ENCODE data around the gene UBA52. TPM values are rescaled to one million over a fixed set of nuclear protein-coding genes. Genes with fewer than 3 reads are reported as not detected.
"Not testable (repeated sequence)": the region's sequence is repeated elsewhere in the genome, so short reads cannot be mapped to it uniquely, and the experiment has no call there.

Gene UBA52
- 992 TPM for total RNA-seq

DNA sequence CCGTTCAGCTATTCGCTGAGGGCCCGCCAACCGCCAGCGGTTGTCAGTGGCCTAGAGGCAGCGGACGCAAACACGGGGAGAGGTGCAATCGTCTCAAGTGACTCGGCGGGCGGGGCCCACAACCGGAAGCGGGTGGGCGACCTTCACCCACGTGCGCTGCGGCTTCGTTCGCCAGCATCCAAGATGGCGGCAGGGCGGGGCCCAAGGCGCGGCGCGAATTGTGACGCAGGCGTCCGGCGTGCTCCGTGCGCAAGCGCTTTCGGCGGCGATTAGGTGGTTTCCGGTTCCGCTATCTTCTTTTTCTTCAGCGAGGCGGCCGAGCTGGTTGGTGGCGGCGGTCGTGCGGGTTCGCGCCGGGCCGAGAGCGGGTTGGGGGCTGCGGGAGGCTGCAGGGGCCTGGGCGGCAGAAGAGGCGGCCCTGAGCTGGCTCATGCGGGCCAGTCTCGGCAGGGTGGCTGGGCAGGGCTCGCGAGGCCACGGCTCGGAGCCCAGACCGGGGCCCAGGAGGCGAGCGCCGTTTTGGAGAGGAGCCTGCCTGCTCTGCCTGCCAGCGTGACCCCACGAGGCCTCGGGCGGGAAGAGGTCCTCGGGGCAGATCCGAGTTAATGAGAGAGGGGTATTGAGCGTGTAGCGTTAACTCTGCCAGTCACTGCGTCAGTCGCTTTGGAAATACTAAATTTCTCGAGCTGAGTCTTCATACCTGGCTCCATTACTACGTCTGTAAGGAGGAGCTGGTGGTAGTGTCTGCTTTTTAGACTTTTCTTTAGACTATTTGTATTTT, at the start of gene UBA52:
Gene UBA52, plus strand, starts transcription at position 294 of the 781 bp plus-strand sequence. CDS start 1,444 bp downstream, outside the sequence.
- DNase-seq = peak; percentile 94

DNA sequence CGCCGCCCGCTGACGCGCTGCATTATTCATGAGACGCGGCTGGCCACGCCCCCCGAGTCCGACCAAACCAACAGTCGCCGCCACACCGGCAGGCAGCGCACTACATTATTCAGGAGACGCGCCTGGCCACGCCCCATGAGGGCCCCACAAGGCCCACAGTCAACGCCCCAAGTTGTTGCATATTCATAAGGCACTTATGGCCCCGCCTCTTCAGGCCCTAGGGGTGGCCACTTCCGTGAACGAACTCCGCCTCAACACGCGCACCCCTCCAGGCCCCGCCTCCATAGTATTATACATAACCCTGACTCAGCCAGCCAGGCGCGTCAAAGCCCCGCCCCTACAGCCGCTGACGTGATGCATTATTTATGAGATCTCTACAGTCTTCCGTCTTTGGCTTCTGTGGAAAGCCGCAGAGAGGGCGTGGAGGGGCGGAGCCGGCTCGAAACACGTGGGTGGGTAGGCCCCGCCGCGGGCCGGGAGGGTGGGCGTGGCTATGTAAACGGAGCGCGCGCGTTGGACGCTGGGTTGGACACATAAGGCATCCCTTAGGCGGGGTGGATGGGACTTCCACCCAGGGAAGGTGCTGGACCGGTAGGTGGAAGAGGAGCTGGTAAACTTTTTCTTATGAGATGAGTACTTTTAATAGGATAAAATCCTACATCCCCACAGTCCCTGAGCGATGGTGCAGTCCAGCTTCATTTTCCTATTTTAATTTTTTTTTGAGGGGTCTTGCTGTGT, 49.4 kb upstream of the UBA52 start:
- DNase-seq = peak; percentile 99

DNA sequence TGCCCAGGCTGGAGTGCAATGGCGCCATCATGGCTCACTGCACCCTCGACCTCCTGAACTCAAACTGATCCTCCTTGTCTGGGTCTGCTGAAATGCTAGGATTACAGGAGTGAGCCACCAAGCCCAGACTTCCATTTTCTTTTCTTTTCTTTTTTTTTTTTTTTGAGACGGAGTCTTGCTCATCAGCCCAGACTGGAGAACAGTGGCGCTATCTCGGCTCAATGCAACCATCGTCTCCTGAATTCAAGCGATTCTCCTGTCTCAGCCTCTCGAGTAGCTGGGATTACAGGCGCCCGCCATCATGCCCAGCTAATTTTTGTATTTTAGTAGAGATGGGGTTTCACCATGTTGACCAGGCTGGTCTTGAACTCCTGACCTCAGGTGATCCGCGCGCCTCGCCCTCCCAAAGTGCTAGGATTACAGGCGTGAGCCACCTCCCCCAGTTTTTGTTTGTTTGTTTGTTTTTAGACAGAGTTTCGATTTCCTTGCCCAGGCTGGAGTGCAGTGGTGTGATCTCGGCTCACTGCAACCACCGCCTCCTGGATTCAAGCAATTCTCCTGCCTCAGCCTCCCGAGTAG, 48.7 kb upstream of the UBA52 start:
- DNase-seq = not testable (repeated sequence)

- no peak for DNase-seq
These were observed 47.8 kb upstream of the UBA52 start for GRCh38 chr19:18523841-18524240.

GRCh38 chr19:18526316-18526715, 45.3 kb upstream of the UBA52 start:
- DNase-seq = no peak

DNA sequence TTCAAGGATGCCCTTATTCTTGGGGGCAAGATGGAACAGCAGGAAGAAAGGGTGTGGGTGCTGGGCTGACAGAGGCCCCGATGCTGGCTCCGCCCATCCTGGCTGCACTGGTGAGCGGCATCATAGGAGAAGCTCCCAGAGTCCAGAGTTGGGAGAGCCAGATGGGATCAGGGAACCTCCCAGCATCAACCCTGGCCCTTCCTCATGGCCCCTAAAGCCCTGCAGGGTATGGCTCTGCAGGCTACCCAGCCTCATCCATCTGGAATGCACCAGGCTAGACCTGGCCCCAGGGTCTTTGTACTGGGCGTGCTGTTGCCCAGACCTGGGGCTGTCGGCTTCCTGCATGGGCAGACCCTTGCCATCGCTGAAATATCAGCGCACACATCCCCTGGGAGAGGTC, 41.9 kb upstream of the UBA52 start:
- DNase-seq = no peak

GRCh38 chr19:18531485-18531884, 40.2 kb upstream of the UBA52 start:
- no peak for DNase-seq

DNA sequence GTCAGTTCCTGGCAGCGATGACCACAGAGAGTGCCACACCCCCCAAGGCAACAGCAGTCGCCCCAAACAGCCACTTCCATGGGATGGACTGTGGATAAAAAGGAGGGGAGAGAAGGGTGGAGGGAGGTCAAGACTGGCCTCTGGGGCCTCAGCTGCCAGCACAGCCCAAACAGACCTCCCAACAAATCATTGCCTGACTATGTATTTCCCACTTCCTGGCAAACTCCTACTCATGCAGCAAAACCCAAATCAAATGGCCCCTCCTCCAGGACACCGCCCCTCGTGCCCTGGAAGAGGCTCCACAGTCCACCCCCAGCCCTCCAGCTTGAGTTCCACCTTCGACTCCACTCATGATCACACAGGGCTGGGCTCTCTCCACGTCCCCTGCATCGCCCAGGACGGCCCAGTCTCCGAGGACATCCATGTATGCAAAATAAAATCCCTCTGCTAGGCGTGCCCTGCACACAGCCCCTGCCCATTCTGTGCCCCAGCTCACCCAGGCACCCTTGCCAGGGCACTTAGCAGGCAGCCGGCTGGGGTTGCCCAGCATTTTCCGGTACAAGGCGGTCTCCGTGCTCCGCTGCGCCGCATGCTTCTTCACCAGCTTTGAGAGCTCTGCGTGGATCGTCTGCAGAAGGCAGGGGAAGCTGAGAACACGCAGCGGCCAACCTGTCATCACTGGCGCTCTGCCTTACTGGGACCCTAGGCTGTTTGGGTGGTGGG, 39.3 kb upstream of the UBA52 start:
- DNase-seq = no peak

- no peak for DNase-seq
These were observed 38.6 kb upstream of the UBA52 start for GRCh38 chr19:18533058-18533457.

DNA sequence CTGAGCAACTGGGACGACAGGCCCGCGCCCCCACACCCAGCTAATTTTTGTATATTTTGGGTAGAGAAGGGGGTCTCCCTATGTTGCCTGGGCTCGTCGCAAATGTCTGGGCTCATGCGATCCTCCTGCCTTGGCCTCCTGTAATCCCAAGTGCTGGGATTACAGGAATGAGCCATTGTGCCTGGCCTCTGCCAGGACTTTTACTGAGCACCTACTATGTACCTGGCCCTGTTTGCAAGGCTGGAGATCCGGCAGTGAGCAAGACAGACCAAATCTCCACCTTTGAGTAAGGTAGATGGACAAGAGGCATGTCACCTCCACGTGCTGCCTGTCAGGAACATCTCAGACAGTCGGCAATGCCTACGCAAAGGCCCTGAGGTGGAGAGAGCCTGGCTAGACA, 35.2 kb upstream of the UBA52 start:
- no peak for DNase-seq

GRCh38 chr19:18537431-18537830, 34.2 kb upstream of the UBA52 start:
- no peak for DNase-seq

DNA sequence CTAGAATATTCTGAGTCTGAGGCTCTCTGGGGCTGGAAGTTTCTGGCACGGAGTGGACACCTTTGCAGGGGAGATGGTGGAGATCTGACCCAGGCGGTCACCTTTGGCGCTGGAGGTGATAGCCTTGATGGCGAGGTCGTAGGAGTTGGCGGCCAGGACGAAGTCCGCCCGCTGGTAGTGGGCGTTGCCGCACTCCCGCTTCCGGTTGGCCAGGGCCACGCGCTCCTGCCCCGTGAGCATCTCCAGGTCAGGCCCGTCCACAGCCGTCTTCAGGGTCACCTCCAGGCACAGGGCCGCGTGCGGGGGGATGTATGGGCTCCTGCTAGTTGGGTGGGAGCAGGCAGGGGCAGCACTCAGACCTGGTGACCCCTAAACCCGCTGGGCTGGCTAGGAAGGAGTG, 33.5 kb upstream of the UBA52 start:
- no peak for DNase-seq

- no peak for DNase-seq
These were observed 32.3 kb upstream of the UBA52 start for GRCh38 chr19:18539372-18539771.

DNA sequence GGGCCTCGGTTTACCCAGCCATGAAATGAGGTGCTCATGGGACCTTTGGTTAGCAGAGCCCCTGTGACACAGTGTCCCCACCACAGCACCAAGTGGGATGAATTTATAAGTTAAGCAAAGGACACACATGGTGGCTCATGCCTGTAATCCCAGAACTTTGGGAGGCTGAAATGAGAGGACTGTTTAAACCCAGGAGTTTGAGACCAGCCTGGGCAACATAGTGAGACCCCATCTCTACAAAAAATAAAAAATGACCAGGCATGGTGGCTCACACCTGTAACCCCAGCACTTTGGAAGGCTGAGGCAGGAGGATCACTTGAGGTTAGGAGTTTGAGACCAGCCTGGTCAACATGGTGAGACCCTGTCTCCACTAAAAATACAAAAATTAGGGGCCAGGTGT, 31.5 kb upstream of the UBA52 start:
- not testable (repeated sequence) for DNase-seq

DNA sequence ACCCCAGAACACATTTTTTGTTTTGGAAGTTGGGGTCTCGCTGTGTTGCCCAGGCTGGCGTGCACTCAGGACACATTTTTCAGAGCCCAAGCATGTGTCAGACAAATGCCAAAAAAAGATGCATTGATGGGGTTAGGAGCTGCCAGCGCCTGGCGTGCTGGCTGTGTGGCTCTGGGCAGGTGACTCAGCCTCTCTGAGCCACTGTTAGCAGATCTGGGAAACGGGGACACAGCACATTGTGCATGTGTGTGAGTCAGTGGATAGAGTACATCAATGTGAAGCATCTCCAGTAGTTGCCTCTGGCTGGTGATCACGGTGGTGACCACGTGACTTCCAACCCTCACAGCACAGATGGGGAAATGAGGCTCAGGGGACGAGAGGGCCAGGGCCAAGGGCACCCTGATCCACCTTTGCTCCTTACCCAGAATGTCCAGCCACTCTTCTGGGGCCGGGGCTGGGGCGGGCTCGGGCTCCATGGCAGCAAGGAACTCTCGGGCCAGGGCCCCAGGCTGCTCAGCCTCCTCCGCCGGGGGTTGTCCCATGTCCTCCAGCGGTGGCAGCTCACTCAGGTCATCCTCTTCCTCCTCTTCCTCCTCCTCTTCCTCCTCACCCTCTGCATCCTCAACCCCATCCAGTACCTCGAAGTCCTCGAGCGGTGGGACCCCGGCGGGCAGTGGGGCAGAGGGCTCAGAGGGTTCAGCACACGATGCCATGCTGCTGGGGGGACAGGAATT, 30.2 kb upstream of the UBA52 start:
- DNase-seq = no peak

DNA sequence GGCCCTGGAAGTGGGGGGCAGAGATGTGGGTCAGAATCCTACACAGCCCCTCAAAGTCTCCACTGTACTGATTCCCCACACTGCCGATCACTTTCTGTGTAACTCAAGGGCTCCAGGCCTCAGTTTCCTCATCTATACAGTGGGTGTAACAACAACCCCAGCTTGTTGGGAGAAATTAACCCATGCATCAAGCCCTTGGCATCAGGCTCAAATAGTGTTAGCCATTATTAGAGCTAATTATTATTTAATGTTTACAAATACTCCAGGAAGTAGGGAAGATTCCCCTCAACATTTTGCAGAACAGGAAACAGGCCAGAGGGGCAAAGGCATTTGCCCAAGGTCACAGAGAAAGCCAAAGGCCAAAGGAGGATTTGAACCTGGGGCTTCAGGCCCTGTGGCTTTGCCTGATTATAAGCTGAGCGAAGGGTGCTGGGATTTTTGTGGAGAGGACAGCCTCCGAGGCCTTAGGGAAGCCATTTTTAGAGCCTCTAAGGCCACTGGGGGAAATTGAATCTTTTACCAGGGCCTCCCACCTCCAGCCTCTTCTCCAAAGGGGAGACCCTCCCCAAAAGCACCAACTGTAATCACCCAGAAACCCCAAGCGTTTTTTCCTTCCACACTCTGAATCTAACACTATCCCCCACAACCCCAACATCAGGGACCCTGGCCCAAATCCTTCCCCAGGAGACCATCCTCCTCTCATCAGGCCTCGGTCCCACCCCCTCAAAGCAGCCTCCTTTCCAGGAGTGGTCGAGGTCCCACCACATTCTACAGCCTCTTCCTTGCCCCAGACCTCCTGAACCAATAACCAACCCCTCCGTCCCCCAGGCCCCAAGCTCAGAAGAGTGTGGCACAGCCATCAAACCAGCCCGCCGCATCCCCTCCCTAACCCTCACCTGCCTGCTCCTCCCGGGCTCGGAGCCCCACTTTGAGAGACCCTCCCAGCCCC, 29.4 kb upstream of the UBA52 start:
- no peak for DNase-seq

- DNase-seq = peak; percentile 78
These were observed 28.5 kb upstream of the UBA52 start, which contains the start of gene FKBP8 for GRCh38 chr19:18542941-18543813. FKBP8 (minus strand) TSS chr19:18543573; CDS start chr19:18541970, 1,603 bp downstream.

- no peak for DNase-seq
These were observed 27.7 kb upstream of the UBA52 start for GRCh38 chr19:18543814-18544475.

- no peak for DNase-seq
These were observed 20.0 kb upstream of the UBA52 start for GRCh38 chr19:18551631-18552030.

Data from skin of body (tissue), 2 donors.